K562 (cell line): ENCODE measurements around the gene ERC2.
"Not testable (repeated sequence)": the region's sequence is repeated elsewhere in the genome, so short reads cannot be mapped to it uniquely, and the experiment has no call there.

Source experiments
- CEBPB ChIP-seq: fragments of 450-650 bp; IDR thresholded peaks from 2 replicates; pipeline ENCODE4 v1.6.1; 2016; ENCODE audit warnings: missing genetic modification characterization, missing compliant biosample characterization
- EZH2 ChIP-seq: IDR thresholded peaks from 2 replicates; pipeline ENCODE4 v1.6.1; 2012; ENCODE audit warnings: low read depth, mild to moderate bottlenecking, inconsistent platforms, low read length, borderline replicate concordance
- GTF2F1 ChIP-seq: IDR thresholded peaks from 2 replicates; pipeline ENCODE4 v1.6.1; 2011; ENCODE audit warnings: low read depth, low read length, improper control_type of control experiment
- KDM4B ChIP-seq, 2 experiments: fragments of 450-650 bp in 1 of 2; sonication (generic) in 1 of 2; IDR thresholded peaks; 2 replicates each; pipeline ENCODE4 v1.6.1; 2016 to 2017; ENCODE audit warnings: borderline replicate concordance in 2 of 2, antibody characterized with exemption in 1 of 2, low read depth in 1 of 2, mild to moderate bottlenecking in 1 of 2
- MXI1 ChIP-seq: IDR thresholded peaks from 2 replicates; pipeline ENCODE4 v1.6.1; 2011; ENCODE audit warnings: low read depth, mild to moderate bottlenecking, improper control_type of control experiment, low read length
- NR2C2 ChIP-seq, 2 experiments: fragments of 200-800 bp in 1 of 2; sonication (Bioruptor generic) in 1 of 2; sonication (generic) in 1 of 2; formaldehyde crosslinking in 1 of 2; IDR thresholded peaks; 2 replicates each; pipeline versions ENCODE4 v1.6.1 to v1.8.0; 2016 to 2022; ENCODE audit warnings: mild to moderate bottlenecking in 1 of 2, missing compliant biosample characterization in 1 of 2, missing genetic modification characterization in 1 of 2, missing genetic modification reagents in 1 of 2
- PHF8 ChIP-seq: fragments of 200-600 bp; sonication (generic); IDR thresholded peaks from 2 replicates; pipeline ENCODE4 v1.6.1; 2012; ENCODE audit warnings: mixed run types, mild to moderate bottlenecking, inconsistent platforms, low read length, moderate library complexity, borderline replicate concordance
- SIRT6 ChIP-seq: IDR thresholded peaks from one replicate; pipeline ENCODE4 v1.6.1; 2012; ENCODE audit warnings: low read depth, mild to moderate bottlenecking, control low read depth, inconsistent platforms, low read length, moderate library complexity
- STAG1 ChIP-seq: sonication (generic); formaldehyde crosslinking; IDR thresholded peaks from 2 replicates; pipeline ENCODE4 v1.5.0; 2020; ENCODE audit warnings: missing genetic modification reagents, borderline replicate concordance
- YBX1 ChIP-seq: fragments of 450-650 bp; IDR thresholded peaks from 2 replicates; pipeline ENCODE4 v1.7.1; 2016; ENCODE audit warnings: mild to moderate bottlenecking
- ZBTB17 ChIP-seq: fragments of 450-650 bp; formaldehyde crosslinking; IDR thresholded peaks from 2 replicates; pipeline ENCODE4 v1.4.0; 2020; ENCODE audit warnings: mild to moderate bottlenecking
- TF ChIP-seq, protein P1 (sequence below): fragments of 450-650 bp; formaldehyde crosslinking; IDR thresholded peaks from 2 replicates; pipeline ENCODE4 v1.4.0; 2020; ENCODE audit warnings: mild to moderate bottlenecking, moderate library complexity
- TF ChIP-seq, protein P2 (sequence below), 3 experiments: IDR thresholded peaks in 2 of 3; conservative IDR thresholded peaks in 1 of 3; 2 replicates each; pipeline ENCODE4 v1.5.1; 2011 to 2012; ENCODE audit warnings: low read length in 3 of 3, mild to moderate bottlenecking in 3 of 3, control low read depth in 2 of 3, improper control_type of control experiment in 1 of 3, inconsistent platforms in 1 of 3, low read depth in 1 of 3, mixed read lengths in 1 of 3, moderate library complexity in 1 of 3; ENCODE audit not compliant: insufficient read depth in 2 of 3
- TF ChIP-seq, protein P3 (sequence below): sonication (generic); formaldehyde crosslinking; IDR thresholded peaks from 2 replicates; pipeline ENCODE4 v1.9.0; 2022; ENCODE audit warnings: mild to moderate bottlenecking, missing genetic modification reagents

DNA sequence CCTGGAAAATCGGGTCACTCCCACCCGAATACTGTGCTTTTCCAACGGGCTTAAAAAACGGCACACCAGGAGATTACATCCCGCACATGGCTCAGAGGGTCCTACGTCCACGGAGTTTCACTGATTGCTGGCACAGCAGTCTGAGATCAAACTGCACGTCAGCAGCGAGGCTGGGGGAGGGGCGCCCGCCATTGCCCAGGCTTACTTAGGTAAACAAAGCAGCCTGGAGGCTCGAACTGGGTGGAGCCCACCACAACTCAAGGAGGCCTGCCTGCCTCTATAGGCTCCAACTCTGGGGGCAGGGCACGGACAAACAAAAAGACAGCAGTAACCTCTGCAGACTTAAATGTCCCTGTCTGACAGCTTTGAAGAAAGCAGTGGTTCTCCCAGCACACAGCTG, 636.4 kb downstream of the ERC2 start:
- TF ChIP-seq KDM4B (IDR thresholded peaks at IDR 0.05; ENCODE audit: borderline replicate concordance in 2 of 2, low read depth in 1 of 2); CEBPB (tag); MXI1; EZH2; STAG1 (CRISPR knock-in tag); ZBTB17 (CRISPR knock-in tag); GTF2F1; PHF8; YBX1; SIRT6; NR2C2 (CRISPR knock-in tag; IDR thresholded peaks at IDR 0.05); NR2C2 (tag; IDR thresholded peaks at IDR 0.05): not testable (repeated sequence)
- TF ChIP-seq, protein P1, sequence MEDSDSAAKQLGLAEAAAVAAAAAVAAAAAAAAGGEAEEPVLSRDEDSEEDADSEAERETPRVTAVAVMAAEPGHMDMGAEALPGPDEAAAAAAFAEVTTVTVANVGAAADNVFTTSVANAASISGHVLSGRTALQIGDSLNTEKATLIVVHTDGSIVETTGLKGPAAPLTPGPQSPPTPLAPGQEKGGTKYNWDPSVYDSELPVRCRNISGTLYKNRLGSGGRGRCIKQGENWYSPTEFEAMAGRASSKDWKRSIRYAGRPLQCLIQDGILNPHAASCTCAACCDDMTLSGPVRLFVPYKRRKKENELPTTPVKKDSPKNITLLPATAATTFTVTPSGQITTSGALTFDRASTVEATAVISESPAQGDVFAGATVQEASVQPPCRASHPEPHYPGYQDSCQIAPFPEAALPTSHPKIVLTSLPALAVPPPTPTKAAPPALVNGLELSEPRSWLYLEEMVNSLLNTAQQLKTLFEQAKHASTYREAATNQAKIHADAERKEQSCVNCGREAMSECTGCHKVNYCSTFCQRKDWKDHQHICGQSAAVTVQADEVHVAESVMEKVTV, result not testable (repeated sequence)
- TF ChIP-seq, protein P2, sequence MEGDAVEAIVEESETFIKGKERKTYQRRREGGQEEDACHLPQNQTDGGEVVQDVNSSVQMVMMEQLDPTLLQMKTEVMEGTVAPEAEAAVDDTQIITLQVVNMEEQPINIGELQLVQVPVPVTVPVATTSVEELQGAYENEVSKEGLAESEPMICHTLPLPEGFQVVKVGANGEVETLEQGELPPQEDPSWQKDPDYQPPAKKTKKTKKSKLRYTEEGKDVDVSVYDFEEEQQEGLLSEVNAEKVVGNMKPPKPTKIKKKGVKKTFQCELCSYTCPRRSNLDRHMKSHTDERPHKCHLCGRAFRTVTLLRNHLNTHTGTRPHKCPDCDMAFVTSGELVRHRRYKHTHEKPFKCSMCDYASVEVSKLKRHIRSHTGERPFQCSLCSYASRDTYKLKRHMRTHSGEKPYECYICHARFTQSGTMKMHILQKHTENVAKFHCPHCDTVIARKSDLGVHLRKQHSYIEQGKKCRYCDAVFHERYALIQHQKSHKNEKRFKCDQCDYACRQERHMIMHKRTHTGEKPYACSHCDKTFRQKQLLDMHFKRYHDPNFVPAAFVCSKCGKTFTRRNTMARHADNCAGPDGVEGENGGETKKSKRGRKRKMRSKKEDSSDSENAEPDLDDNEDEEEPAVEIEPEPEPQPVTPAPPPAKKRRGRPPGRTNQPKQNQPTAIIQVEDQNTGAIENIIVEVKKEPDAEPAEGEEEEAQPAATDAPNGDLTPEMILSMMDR (IDR thresholded peaks at IDR 0.05 in 2 of 3, conservative IDR thresholded peaks at IDR 0.05 in 1 of 3; ENCODE audit: insufficient read depth in 2 of 3, low read depth in 1 of 3, low read length in 3 of 3), result not testable (repeated sequence)
- TF ChIP-seq, protein P3, sequence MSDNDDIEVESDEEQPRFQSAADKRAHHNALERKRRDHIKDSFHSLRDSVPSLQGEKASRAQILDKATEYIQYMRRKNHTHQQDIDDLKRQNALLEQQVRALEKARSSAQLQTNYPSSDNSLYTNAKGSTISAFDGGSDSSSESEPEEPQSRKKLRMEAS, result not testable (repeated sequence)
